Adrenal gland (tissue), 5 donors: ENCODE data around the gene MEIOB.

Source experiments
- CTCF ChIP-seq, 6 experiments: fragments of 450-650 bp in 4 of 6; fragments of 200-600 bp in 2 of 6; sonication (generic) in 1 of 6; IDR thresholded peaks; 1 replicate in 5 of 6; 2 replicates in 1 of 6; pipeline versions ENCODE4 v1.5.1 to v1.8.0; 2016 to 2021; ENCODE audit warnings: antibody characterized with exemption in 6 of 6, mild to moderate bottlenecking in 2 of 6, moderate library complexity in 1 of 6
- POLR2A ChIP-seq, 2 donors: fragments of 450-650 bp; IDR thresholded peaks; one replicate each; pipeline ENCODE4 v1.6.1; 2017; ENCODE audit warnings: antibody characterized with exemption in 2 of 2, mild to moderate bottlenecking in 2 of 2, moderate library complexity in 1 of 2
- donor health status: DM: no; HTN: no; CAD: no.

GRCh38 chr16:1831186-1832075 is 40.5 kb downstream of the MEIOB start:
- TF ChIP-seq CTCF (IDR thresholded peaks at IDR 0.05) (no peak), POLR2A (IDR thresholded peaks at IDR 0.05) (no peak)
